Panc1 (cell line): ENCODE measurements around the gene CEND1. TPM values are rescaled to one million over a fixed set of nuclear protein-coding genes. Genes with fewer than 3 reads are reported as not detected.

Experiments used
- ATAC-seq: fragments of 200-7000 bp; cut with Tn5 transposase; 2 replicates; pipeline ENCODE4 v1.9.1; 2020; ENCODE audit warnings: mild to moderate bottlenecking, moderate library complexity
- BruUV-seq: library from RNA; stranded (reverse); fragments of 400-500 nt; replicated peaks from 2 replicates; lab custom pipeline; 2021; lab: Mats Ljungman, UMichigan
- CTCF ChIA-PET: fragments of 300-600 bp; sonication (Branson Sonifier 250); formaldehyde crosslinking; loops from one replicate; lab custom pipeline; 2022; ENCODE audit warnings: antibody characterized with exemption; lab: Charles Lee
- POLR2A ChIA-PET: fragments of 300-600 bp; sonication (Branson Sonifier 250); formaldehyde crosslinking; loops from one replicate; lab custom pipeline; 2022; ENCODE audit warnings: antibody characterized with exemption; lab: Charles Lee
- DNase-seq: peaks from one replicate; pipeline ENCODE4 v3.0.0-alpha.2; 2010; ENCODE audit warnings: low read depth, low spot score
- H3K27ac ChIP-seq: 2 replicates; pipeline ENCODE4 v1.5.1; 2011; ENCODE audit warnings: mild to moderate bottlenecking, low read length, inconsistent platforms
- H3K27me3 ChIP-seq: fragments of 200-500 bp; sonication (Bioruptor generic); 2 replicates; pipeline ENCODE4 v1.6.0; 2014; ENCODE audit warnings: low read length, inconsistent platforms; ENCODE audit not compliant: control insufficient read depth, insufficient read depth
- H3K36me3 ChIP-seq: fragments of 200-500 bp; sonication (Bioruptor generic); 2 replicates; pipeline ENCODE4 v1.5.1; 2014; ENCODE audit warnings: inconsistent platforms, mild to moderate bottlenecking, low read length, moderate library complexity; ENCODE audit not compliant: control insufficient read depth, insufficient read depth
- H3K4me1 ChIP-seq: 2 replicates; pipeline ENCODE4 v1.5.1; 2011; ENCODE audit warnings: inconsistent platforms, mild to moderate bottlenecking, low read length, moderate library complexity; ENCODE audit not compliant: control insufficient read depth, insufficient read depth
- H3K4me3 ChIP-seq, 2 experiments: 2 replicates each; pipeline ENCODE4 v1.5.1; 2011 to 2012; ENCODE audit warnings: low read depth in 2 of 2, low read length in 2 of 2, mild to moderate bottlenecking in 2 of 2, inconsistent platforms in 1 of 2, moderate library complexity in 1 of 2
- H3K9me3 ChIP-seq: fragments of 200-500 bp; sonication (Bioruptor generic); 2 replicates; pipeline ENCODE4 v1.5.1; 2014; ENCODE audit warnings: low read depth, mild to moderate bottlenecking, inconsistent platforms, low read length, moderate library complexity; ENCODE audit not compliant: control insufficient read depth, insufficient read depth
- POLR2AphosphoS5 ChIP-seq: IDR thresholded peaks from 2 replicates; pipeline ENCODE4 v1.6.1; 2012; ENCODE audit warnings: mild to moderate bottlenecking, low read depth, low read length, moderate library complexity
- SIN3A ChIP-seq: IDR thresholded peaks from 2 replicates; pipeline ENCODE4 v1.6.1; 2012; ENCODE audit warnings: low read depth, mild to moderate bottlenecking, low read length, moderate library complexity, borderline replicate concordance; ENCODE audit not compliant: insufficient read depth
- TCF7L2 ChIP-seq: IDR thresholded peaks from 2 replicates; pipeline ENCODE4 v1.6.1; 2011; ENCODE audit warnings: mild to moderate bottlenecking, low read depth, low read length, inconsistent platforms
- in situ Hi-C: cut with HindIII; loops from 2 replicates; pipeline ENCODE4 v1.10.0; 2016; ENCODE audit warnings: low sequenced_read_pairs, low pct_unique_long_range_greater_than_20kb
- intact Hi-C: fragments of 100-400 bp; cut with micrococcal nuclease; formaldehyde crosslinking; loops from one replicate; pipeline ENCODE4 v1.10.0; 2022; ENCODE audit not compliant: unreplicated experiment
- total RNA-seq: library from RNA; stranded (reverse); gene quantifications from one replicate; pipeline ENCODE4 v1.2.1, GENCODE V29; 2021; ENCODE audit not compliant: unreplicated experiment
- TF ChIP-seq, protein P1 (sequence below), 2 experiments: IDR thresholded peaks; 2 replicates each; pipeline ENCODE4 v1.6.1; 2011 to 2012; ENCODE audit warnings: low read depth in 2 of 2, control low read depth in 1 of 2, low read length in 1 of 2, mild to moderate bottlenecking in 1 of 2, moderate library complexity in 1 of 2; ENCODE audit not compliant: insufficient read depth in 1 of 2
- TF ChIP-seq, protein P2 (sequence below): fragments of 450-650 bp; IDR thresholded peaks from 2 replicates; pipeline ENCODE4 v1.5.1; 2017; ENCODE audit warnings: mild to moderate bottlenecking

CEND1 gene
- total RNA-seq, 1 experiment from 2014 or later, result 15.9 TPM

DNA sequence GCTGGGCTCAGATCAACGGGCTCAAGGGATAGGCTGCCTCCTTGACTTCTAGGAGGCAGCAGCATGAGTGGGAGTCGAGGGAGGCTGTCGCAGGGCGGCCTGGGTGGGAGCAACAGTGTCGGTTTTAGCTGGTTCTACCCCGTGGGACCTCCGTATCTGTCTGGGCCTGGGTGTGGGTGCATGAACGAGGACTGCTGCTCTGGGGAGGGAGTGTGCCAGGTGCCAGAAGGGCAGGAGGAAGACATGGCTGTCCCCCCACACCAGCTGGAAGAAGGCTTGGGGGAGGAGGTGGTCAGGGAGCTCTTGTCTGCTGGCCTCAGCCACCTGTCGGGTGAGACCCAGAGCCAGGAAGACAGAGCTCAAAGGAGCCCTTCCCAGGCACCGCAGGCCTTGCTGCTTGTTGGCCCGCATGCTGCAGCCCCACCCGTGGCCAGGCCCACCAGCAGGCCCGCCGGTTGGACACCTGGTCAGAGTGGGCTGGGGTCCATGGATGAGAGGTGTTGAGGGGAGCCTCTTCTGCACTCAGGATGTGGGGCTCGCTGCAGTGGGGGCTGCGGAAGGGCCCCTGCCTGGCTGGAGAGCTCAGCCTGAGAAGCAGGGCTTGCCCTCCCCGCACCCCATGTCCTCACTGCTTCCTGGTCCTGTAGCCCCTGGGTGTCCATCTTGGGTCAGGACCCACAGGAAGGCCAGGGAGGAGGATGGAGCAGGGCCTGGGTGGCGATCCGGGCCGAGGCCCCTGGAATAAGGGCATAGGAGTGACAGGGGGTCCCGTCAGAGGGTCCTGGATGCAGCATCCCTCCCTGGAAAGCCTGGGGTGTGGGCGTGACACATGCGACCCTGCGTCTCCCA lies 3.4 kb downstream of the CEND1 start:
- no peak overlapping the region for H3K27ac ChIP-seq
- ChIA-PET POLR2A (no interaction called here), CTCF (no interaction called here)
- DNase-seq (no peak), ATAC-seq (no peak)
- no peaks in the 10 kb centered on the region for H3K27me3 ChIP-seq
- no peak overlapping the region for H3K4me3 ChIP-seq
- in situ Hi-C loops (no loop called here), intact Hi-C loops (no loop called here)
- H3K36me3 ChIP-seq, result peaks cover 2% of the 10 kb centered on the region; the same call in 1 of the 2 replicates
- no peaks in the 10 kb centered on the region for H3K9me3 ChIP-seq
- TF ChIP-seq POLR2AphosphoS5 (peak; percentile 64), TCF7L2 (no peak)
- no TSS peak for BruUV-seq
- peaks cover 30% of the 10 kb centered on the region for H3K4me1 ChIP-seq

GRCh38 chr11:783581-784015 lies 6.3 kb downstream of the CEND1 start:
- Histone ChIP-seq H3K36me3 (peaks cover 2% of the 10 kb centered on the region; the same call in 1 of the 2 replicates), H3K4me1 (peaks cover 17% of the 10 kb centered on the region), H3K27me3 (no peaks in the 10 kb centered on the region), H3K9me3 (no peaks in the 10 kb centered on the region), H3K27ac (no peak overlapping the region), H3K4me3 (no peak overlapping the region)
- DNase-seq (no peak), ATAC-seq (peak; percentile 32; the same call in 1 of the 2 replicates)
- CTCF ChIA-PET, result no interaction called here
- BruUV-seq, result TSS peak; percentile 60
- in situ Hi-C loops, result no loop called here
- POLR2A ChIA-PET, result interaction anchor here (0.5 to 0.6 kb wide), 3 partner anchors 34 to 127 kb away, joined by 3 to 6 read pairs (median 6); no protein-coding TSS in a partner anchor
- TF ChIP-seq, protein P1, sequence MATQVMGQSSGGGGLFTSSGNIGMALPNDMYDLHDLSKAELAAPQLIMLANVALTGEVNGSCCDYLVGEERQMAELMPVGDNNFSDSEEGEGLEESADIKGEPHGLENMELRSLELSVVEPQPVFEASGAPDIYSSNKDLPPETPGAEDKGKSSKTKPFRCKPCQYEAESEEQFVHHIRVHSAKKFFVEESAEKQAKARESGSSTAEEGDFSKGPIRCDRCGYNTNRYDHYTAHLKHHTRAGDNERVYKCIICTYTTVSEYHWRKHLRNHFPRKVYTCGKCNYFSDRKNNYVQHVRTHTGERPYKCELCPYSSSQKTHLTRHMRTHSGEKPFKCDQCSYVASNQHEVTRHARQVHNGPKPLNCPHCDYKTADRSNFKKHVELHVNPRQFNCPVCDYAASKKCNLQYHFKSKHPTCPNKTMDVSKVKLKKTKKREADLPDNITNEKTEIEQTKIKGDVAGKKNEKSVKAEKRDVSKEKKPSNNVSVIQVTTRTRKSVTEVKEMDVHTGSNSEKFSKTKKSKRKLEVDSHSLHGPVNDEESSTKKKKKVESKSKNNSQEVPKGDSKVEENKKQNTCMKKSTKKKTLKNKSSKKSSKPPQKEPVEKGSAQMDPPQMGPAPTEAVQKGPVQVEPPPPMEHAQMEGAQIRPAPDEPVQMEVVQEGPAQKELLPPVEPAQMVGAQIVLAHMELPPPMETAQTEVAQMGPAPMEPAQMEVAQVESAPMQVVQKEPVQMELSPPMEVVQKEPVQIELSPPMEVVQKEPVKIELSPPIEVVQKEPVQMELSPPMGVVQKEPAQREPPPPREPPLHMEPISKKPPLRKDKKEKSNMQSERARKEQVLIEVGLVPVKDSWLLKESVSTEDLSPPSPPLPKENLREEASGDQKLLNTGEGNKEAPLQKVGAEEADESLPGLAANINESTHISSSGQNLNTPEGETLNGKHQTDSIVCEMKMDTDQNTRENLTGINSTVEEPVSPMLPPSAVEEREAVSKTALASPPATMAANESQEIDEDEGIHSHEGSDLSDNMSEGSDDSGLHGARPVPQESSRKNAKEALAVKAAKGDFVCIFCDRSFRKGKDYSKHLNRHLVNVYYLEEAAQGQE (IDR thresholded peaks at IDR 0.05; ENCODE audit: insufficient read depth in 1 of 2, low read depth in 2 of 2, low read length in 1 of 2), result no peak
- TF ChIP-seq, protein P2, sequence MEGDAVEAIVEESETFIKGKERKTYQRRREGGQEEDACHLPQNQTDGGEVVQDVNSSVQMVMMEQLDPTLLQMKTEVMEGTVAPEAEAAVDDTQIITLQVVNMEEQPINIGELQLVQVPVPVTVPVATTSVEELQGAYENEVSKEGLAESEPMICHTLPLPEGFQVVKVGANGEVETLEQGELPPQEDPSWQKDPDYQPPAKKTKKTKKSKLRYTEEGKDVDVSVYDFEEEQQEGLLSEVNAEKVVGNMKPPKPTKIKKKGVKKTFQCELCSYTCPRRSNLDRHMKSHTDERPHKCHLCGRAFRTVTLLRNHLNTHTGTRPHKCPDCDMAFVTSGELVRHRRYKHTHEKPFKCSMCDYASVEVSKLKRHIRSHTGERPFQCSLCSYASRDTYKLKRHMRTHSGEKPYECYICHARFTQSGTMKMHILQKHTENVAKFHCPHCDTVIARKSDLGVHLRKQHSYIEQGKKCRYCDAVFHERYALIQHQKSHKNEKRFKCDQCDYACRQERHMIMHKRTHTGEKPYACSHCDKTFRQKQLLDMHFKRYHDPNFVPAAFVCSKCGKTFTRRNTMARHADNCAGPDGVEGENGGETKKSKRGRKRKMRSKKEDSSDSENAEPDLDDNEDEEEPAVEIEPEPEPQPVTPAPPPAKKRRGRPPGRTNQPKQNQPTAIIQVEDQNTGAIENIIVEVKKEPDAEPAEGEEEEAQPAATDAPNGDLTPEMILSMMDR, result no peak
- TF ChIP-seq SIN3A (no peak), TCF7L2 (no peak), POLR2AphosphoS5 (no peak)
- intact Hi-C loops, result no loop called here
